ENCODE results near the gene ARHGAP26.

The ARHGAP26 gene

DNA sequence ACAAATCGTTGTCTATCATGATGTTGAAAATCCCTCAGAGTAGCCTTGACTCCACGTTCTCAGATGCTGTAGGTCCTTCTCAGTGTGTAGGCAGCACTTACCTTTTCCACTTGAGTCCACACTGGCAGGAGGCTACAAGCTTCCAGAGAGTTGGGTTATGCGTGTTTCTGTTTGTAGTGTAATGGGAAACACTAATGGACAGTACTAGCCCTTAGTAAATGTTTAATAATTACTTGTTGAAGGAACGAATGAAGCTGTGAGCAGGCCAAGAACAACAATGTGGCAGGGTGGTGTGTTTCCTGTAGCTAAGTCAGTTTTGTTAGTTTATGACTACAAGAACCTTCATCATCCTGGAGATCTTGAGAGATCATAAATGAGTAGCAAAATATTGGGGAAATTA is 83.5 kb downstream of the ARHGAP26 start:
- no peak for DNase-seq

DNA sequence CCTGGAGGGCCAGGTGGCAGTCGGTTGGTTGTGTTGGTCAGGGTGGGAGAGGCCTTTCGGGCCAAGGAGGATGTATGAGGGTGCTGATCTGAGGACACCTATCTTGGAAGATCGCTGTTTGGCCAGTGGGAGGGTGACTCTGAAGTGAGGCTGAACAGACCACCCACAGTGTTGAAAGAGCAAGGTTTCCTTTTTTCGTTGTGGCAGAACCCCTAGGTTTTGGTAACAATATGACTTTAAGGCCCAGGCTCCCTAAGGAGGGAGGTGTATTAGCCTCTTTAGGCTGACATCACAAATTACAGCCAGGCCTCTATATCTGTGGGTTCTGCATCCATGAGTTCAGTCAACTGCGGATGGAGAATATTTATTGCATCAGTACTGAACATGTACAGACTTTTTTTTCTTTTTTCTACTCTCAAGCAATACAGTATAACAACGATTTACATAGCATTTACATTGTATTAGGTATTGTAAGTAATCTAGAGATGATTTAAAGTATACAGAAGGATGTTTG is 86.1 kb downstream of the ARHGAP26 start:
- DNase-seq = no peak

- DNase-seq = no peak
Measured at GRCh38 chr5:142857405-142857804, 87.2 kb downstream of the ARHGAP26 start.

- no peak for DNase-seq
Measured at GRCh38 chr5:142859037-142859436, 88.9 kb downstream of the ARHGAP26 start.

- no peak for DNase-seq
Measured at GRCh38 chr5:142860270-142860669, 90.1 kb downstream of the ARHGAP26 start.

DNA sequence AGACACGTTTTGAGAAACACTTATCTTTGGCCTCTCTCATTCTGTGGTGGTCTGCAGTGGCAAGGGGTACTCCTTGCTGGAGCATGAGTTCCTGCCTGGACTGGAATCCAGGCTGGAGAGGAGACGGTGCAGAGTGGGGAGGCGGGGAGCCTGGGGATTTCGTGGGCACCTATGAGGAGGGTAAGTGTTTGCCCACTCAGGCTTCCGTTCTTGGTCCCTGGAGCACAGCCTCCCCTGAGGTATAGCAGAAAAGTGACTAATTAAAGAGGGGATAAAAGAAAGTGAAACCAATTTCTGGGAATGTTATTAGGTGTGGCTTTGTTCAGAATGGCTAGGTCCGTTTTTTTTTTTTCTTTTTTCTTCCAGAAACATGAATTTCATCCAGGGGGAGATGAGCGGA is 90.8 kb downstream of the ARHGAP26 start:
- DNase-seq = no peak

- DNase-seq = no peak
Measured at GRCh38 chr5:142862594-142862993, 92.4 kb downstream of the ARHGAP26 start.

DNA sequence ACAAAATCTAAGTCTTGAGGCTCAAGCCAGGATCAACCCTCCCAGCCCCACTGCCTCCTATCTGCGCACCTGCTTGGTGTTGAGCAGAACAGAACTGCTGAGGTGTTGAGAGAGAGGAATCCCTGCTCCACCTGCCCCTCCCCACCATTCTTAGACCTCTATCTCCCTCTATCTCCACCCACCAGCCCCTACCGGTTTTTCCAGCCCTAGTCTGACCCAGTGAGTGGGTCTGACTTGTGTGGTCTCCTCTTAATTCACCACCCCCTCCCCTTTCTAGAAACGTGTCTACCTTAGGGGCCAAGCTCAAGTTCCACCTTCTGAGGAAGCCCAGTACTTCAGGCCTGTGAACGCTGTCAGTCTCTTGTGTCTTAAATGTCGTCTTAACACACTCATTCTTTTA is 93.7 kb downstream of the ARHGAP26 start:
- DNase-seq = no peak

GRCh38 chr5:142864290-142865260 is 94.4 kb downstream of the ARHGAP26 start:
- no peak for DNase-seq

GRCh38 chr5:142865631-142866030 is 95.5 kb downstream of the ARHGAP26 start:
- no peak for DNase-seq

DNA sequence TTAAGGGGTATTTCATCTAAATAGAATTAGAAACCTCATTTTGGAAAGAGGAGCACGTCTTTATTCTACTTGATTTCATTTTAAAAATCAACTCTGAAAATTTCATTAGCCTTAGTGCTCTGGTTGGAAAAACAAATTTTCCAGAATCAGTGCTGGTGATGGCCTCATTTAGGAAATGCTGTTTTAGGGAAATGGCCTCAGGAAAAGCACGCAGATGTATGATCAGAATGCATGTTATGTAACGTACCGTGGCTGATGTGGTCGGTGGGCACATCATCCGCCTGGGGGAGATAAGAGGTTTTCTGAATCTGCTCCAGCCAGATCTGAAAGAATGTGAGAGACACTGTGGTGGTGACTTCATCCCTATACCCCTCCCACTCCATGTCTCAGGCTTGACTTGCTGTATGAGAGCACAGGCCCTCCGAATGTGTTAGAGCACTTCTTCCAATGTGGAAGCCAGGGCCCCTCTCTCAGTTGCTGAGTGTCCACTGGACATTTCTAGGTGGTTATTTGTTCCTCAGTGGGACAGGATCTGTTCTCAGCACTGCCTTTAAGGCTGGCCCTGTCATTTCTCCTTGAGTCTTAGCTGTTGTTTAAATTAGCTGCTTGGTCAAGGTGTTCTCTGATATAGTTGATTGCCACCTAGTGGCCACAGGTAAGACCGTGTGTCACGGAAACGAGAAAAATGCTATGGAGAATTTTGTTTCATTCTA is 96.5 kb downstream of the ARHGAP26 start:
- peak; percentile 61 for DNase-seq

DNA sequence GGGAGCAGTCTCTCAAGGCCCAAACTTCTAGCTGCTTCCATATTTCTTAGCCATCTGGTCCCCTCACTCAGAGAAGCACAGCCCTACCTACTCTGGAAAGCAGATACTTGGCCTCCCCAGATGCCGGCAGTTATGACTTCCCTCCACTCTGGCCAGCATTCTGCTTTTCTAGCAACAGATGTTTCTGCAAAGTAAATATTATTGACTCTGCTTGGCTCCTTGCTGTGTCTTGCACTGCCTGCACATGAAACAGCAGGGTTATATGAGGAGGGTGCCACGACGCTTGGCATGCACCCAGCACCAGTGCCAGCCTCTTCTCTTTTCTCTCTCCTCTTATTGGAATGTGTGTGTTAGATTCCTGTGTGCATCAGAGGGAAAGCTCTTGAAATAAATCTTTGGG is 99.7 kb downstream of the ARHGAP26 start:
- DNase-seq = no peak

DNA sequence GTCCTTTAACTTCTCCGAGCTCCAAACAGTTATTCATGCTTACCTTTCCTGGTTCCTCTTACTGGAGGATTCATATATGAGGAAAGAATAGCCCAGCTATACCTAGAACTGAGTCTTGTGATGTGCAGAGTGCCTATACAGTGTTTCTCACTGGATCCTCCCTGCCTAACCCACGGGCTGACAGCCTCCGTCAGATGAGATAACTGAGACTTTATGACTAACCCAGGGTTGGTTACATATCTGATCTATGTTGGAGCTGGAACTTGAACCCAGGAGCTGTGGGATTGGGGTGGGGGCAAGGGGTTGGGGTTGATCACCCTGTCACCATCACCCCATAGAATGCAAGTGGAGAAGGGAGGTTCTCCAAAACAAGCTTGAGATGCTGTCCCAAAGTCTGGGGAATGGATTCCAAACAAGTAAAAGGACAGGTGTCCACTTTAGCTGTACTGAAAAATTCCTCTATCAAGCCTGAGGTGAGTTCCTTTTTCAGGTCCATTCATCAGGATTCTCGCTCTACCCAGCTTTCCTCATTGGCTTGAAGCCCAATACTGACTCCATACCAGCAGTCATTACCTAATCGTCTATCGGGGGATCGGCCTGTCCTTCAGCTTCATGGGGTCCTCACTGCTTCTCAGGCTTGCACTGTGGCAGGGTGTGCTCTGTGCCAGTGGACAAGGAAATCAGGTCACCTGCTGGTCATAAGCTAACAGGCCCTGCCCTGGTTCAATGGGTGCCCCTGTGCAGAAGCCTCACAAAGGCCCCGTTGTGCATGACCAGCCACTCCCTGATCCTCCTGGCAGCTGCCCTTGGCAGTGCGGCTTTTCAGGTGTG is 100.6 kb downstream of the ARHGAP26 start:
- no peak for DNase-seq

DNA sequence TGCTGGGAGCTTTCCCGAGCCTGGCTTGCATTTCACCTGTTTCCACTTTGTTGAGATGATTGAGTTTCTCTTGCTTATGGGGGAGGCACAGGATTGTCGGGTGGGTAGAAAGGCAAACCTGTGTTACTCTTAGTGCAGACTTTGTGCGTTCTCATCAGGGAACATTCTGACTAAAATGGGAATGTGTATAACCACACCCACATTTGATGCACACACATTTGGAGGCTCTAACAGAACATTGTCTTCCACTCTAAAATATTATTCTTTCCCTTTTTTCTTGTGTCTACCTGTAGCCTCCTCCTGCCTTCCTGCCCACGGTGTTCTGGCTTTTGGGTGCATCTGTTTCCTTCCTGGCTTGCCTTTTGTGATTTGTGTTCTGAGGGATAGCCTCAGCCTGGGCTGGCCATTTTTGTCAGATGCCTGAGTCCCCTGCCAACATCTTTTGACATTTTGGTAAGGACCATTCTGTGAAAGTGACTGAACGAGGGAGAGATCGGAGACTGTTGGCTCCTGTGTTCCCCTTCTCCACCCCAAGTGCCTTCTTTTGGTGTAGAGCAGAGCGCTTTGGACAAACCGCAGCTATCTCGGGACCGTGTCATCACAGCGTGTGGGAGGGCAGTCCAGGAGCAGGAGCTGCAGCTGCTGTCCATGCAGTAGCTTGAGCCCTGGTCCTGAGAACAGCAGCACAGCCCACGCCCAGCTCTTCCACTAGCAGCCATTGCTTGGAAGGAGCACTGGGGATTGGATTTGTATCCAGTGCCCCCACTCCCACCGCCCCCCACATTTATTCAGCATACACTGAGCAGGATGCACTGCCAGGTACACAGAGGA is 101.4 kb downstream of the ARHGAP26 start:
- DNase-seq = no peak

- DNase-seq = no peak
Measured at GRCh38 chr5:142872217-142872616, 102.0 kb downstream of the ARHGAP26 start.

DNA sequence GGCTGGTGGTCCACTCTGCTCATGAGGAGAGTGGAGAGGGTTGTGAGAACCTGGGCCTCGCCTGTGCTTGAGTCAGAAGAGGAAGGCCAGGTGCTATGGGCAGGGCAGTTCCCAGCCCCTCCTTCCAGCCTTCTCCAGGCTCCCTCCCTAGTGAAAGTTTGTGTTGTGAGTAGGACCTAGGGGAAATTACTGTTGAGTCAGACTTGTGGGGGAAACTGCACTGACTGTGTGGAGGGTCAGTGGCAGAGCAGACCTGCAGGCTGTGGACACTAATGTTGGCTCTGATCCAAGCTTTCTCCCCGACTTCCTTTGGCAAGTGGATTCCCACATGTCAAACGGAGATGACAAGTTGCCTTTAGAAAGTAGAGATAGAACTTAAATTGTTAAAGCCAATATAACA is 102.6 kb downstream of the ARHGAP26 start:
- DNase-seq = no peak

DNA sequence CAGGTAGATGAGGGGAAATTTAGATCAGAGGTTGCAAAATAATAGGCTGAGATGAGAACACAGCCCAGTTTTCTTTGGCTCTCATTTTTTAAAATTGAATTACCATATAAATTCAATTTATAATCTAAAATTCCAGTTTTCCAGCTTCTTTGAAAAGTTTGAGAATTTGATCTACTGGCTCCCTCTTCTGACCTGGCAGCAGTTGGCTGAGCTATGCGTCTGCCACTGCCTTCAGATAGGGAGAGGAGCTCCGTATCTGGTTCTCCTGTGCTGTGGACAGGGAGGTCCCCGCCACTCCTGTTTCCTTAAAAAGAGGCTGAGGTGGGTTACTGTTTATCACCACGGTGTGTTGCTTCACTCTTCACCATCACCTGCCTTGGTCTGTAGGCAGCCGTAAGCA is 103.7 kb downstream of the ARHGAP26 start:
- DNase-seq = no peak

- no peak for DNase-seq
Measured at GRCh38 chr5:142874540-142874939, 104.4 kb downstream of the ARHGAP26 start.

DNA sequence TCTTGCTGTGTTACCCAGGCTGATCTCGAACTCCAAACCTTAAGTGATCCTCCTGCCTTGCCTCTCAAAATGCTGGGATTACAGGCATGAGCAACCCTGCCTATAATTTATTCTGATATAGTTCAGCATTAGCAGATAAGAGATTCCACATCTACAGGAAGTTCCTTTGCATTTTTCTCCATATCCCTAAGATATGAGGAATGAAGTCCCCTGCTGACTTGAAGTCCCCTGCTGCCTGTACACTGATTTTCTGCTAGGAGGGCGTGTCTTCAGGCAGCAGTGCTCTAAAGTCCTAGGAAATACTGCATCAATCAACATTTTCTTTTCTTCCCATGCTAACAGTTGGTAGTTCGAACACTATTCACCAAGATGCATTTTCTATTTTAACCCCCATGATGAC is 105.8 kb downstream of the ARHGAP26 start:
- no peak for DNase-seq

GRCh38 chr5:142876817-142877216 is 106.6 kb downstream of the ARHGAP26 start:
- DNase-seq = no peak

- no peak for DNase-seq
Measured at GRCh38 chr5:142878111-142878510, 107.9 kb downstream of the ARHGAP26 start.

GRCh38 chr5:142878638-142879037 is 108.5 kb downstream of the ARHGAP26 start:
- DNase-seq = no peak
